Lower lobe of right lung (tissue), 2 donors: Measurements from ENCODE around the gene LPCAT2. TPM values are rescaled to one million over a fixed set of nuclear protein-coding genes. Genes with fewer than 3 reads are reported as not detected.

Experiments
- ATAC-seq, 2 donors: fragments of 200-7000 bp; cut with Tn5 transposase; one replicate each; pipeline ENCODE4 v1.9.1; 2020 to 2022; ENCODE audit warnings: mild to moderate bottlenecking in 2 of 2, moderate library complexity in 2 of 2
- DNase-seq: peaks from one replicate; pipeline ENCODE4 v3.0.0-alpha.2; 2020
- H3K27ac ChIP-seq: fragments of 200-600 bp; one replicate; pipeline ENCODE4 v1.8.0; 2022
- H3K27me3 ChIP-seq: fragments of 200-600 bp; one replicate; pipeline ENCODE4 v1.8.0; 2022; ENCODE audit warnings: low read depth
- H3K36me3 ChIP-seq: fragments of 200-600 bp; one replicate; pipeline ENCODE4 v1.8.0; 2022; ENCODE audit warnings: mild to moderate bottlenecking
- H3K4me1 ChIP-seq: fragments of 200-600 bp; one replicate; pipeline ENCODE4 v1.8.0; 2022
- H3K4me3 ChIP-seq: fragments of 200-600 bp; one replicate; pipeline ENCODE4 v1.8.0; 2022; ENCODE audit warnings: mild to moderate bottlenecking
- H3K9me3 ChIP-seq: fragments of 200-600 bp; one replicate; pipeline ENCODE4 v1.8.0; 2022
- intact Hi-C: fragments of 100-400 bp; cut with DNase I; formaldehyde crosslinking; loops from one replicate; pipeline ENCODE4 v1.11.0; 2022
- total RNA-seq: library from RNA; stranded (reverse); fragmentation: NEBNext Ultra II Directional; extraction: Animal tissue kit (Norgen Biotek cat#: 25700); gene quantifications from one replicate; pipeline ENCODE4 v1.2.1, GENCODE V29; 2021
- TF ChIP-seq, protein P1 (sequence below): fragments of 200-600 bp; IDR thresholded peaks from one replicate; pipeline ENCODE4 v1.8.0; 2022; ENCODE audit warnings: antibody characterized with exemption, mild to moderate bottlenecking
- donor health status: DM: no; HTN: yes; CAD: no; lungs with severe emphysema.

The LPCAT2 gene
- total RNA-seq, 1 donor from 2014 or later, result 35.8 TPM

- TF ChIP-seq, protein P1, sequence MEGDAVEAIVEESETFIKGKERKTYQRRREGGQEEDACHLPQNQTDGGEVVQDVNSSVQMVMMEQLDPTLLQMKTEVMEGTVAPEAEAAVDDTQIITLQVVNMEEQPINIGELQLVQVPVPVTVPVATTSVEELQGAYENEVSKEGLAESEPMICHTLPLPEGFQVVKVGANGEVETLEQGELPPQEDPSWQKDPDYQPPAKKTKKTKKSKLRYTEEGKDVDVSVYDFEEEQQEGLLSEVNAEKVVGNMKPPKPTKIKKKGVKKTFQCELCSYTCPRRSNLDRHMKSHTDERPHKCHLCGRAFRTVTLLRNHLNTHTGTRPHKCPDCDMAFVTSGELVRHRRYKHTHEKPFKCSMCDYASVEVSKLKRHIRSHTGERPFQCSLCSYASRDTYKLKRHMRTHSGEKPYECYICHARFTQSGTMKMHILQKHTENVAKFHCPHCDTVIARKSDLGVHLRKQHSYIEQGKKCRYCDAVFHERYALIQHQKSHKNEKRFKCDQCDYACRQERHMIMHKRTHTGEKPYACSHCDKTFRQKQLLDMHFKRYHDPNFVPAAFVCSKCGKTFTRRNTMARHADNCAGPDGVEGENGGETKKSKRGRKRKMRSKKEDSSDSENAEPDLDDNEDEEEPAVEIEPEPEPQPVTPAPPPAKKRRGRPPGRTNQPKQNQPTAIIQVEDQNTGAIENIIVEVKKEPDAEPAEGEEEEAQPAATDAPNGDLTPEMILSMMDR, result no peak
- H3K4me3 ChIP-seq, result no peak overlapping the region
- no peaks in the 10 kb centered on the region for H3K9me3 ChIP-seq
- H3K27me3 ChIP-seq, result no peaks in the 10 kb centered on the region
- DNase-seq, result no peak
- H3K27ac ChIP-seq, result no peak overlapping the region
- H3K36me3 ChIP-seq, result no peaks in the 10 kb centered on the region
- intact Hi-C loops, result no loop called here
- no peak for ATAC-seq
- peaks cover 14% of the 10 kb centered on the region for H3K4me1 ChIP-seq
Measured at GRCh38 chr16:55557186-55557585, 48.3 kb downstream of the LPCAT2 start.

GRCh38 chr16:55559233-55559632 lies 50.4 kb downstream of the LPCAT2 start:
- no peak overlapping the region for H3K27ac ChIP-seq
- TF ChIP-seq, protein P1, result no peak
- ATAC-seq (peak; percentile 89 to 93), DNase-seq (no peak)
- H3K36me3 ChIP-seq, result no peaks in the 10 kb centered on the region
- H3K27me3 ChIP-seq, result no peaks in the 10 kb centered on the region
- H3K9me3 ChIP-seq, result no peaks in the 10 kb centered on the region
- intact Hi-C loops, result no loop called here
- H3K4me1 ChIP-seq, result peaks cover 14% of the 10 kb centered on the region
- no peak overlapping the region for H3K4me3 ChIP-seq

DNA sequence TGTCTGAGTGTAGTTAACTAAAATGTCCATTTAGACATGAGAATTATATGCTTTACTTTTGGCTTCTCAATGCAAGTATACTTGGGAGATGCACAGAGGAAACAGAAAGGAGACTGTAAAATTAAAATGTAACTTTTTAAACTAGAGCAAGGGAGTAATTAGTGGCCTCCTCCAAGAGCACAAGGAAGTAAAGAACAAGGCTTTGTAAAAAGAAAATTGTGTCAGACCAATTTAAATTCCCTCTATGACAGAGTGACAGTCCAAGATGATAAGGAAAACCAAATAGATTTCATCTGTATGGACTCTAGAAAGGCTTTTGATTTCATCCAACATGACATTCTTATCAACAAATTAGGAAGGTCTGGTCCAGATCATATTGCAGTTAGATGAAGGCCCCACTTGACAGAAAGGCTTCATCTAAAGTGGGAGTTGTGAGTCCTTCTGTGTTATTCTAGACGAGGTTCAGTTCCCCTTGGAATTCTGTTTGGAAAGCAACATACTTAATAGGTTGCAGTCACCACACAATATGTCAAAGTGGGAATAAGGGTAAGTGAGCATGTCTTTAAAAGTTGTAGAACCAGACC lies 51.2 kb downstream of the LPCAT2 start:
- Histone ChIP-seq H3K9me3 (no peaks in the 10 kb centered on the region), H3K27me3 (no peaks in the 10 kb centered on the region), H3K4me1 (peaks cover 14% of the 10 kb centered on the region), H3K36me3 (no peaks in the 10 kb centered on the region), H3K4me3 (no peak overlapping the region), H3K27ac (no peak overlapping the region)
- DNase-seq (no peak), ATAC-seq (no peak)
- TF ChIP-seq, protein P1, result no peak
- intact Hi-C loops, result no loop called here

DNA sequence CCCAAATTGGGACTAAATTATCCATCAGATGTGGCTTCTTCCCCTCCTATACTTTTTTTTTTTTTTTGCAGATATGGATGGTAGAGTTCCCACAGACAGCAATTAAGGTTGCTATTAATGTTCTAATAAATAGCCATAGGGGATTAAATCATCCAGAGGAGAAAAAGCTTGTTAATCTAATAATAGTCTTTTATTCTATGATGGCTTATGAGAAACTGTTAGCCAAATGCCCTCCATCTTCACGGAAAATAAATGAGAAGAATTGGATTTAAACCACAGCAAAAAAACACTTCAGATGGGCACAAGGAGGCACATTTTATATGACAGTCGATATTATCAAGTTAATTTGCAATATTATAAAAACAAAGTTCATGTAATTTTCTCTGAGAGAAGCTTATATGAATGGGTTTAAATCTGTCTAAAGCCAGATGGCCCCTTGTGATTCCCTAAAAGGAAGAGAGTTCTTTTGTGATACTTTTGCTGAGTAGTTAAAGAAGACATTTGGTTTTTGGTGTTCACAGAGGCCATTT lies 52.5 kb downstream of the LPCAT2 start:
- TF ChIP-seq, protein P1, result no peak
- intact Hi-C loops, result no loop called here
- no peaks in the 10 kb centered on the region for H3K27me3 ChIP-seq
- DNase-seq (no peak), ATAC-seq (no peak)
- no peaks in the 10 kb centered on the region for H3K9me3 ChIP-seq
- H3K36me3 ChIP-seq, result no peaks in the 10 kb centered on the region
- peaks cover 14% of the 10 kb centered on the region for H3K4me1 ChIP-seq
- no peak overlapping the region for H3K27ac ChIP-seq
- no peak overlapping the region for H3K4me3 ChIP-seq

DNA sequence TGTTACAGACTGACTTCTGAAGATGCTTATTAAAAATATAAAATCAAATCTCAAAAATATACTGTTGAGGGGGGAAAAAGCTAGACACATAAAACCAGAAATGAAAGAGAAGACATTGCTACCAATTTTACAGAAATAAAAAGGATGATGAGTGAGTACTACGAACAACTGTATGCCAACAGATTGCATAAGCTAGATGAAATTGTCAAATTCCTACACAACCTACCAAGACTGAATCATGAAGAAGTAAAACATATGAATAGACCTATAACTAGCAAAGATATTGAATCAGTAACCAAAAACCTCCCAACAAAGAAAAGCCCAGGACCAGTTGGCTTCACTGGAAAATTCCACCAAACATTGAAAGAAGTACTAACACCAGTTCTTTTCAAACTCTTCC lies 54.1 kb downstream of the LPCAT2 start:
- H3K9me3 ChIP-seq, result no peaks in the 10 kb centered on the region
- no peaks in the 10 kb centered on the region for H3K36me3 ChIP-seq
- no peak for ATAC-seq
- TF ChIP-seq, protein P1, result no peak
- no peaks in the 10 kb centered on the region for H3K27me3 ChIP-seq
- DNase-seq, result no peak
- H3K4me3 ChIP-seq, result no peak overlapping the region
- H3K4me1 ChIP-seq, result peaks cover 27% of the 10 kb centered on the region
- intact Hi-C loops, result no loop called here
- H3K27ac ChIP-seq, result no peak overlapping the region
